ENCODE results near the gene CKAP4.
A peak's percentile ranks its signal among the peaks of the same experiment; 100 is the strongest.
"Not testable (repeated sequence)": the region's sequence is repeated elsewhere in the genome, so short reads cannot be mapped to it uniquely, and the experiment has no call there.

Gene CKAP4

GRCh38 chr12:106247674-106248311, at the start of gene CKAP4:
Gene CKAP4, minus strand, starts transcription at chr12:106248020. Its CDS starts 169 bp downstream, at chr12:106247851.
- DNase-seq, result peak; percentile 47

- DNase-seq, result no peak
Observed at GRCh38 chr12:106297075-106297474, 49.3 kb upstream of the CKAP4 start.

- DNase-seq, result no peak
Observed at GRCh38 chr12:106296179-106296877, 48.5 kb upstream of the CKAP4 start.

- DNase-seq, result no peak
Observed at GRCh38 chr12:106292339-106292738, 44.5 kb upstream of the CKAP4 start.

GRCh38 chr12:106291342-106291741, 43.5 kb upstream of the CKAP4 start:
- no peak for DNase-seq

- no peak for DNase-seq
Observed at GRCh38 chr12:106290666-106291065, 42.8 kb upstream of the CKAP4 start.

GRCh38 chr12:106289196-106289681, 41.4 kb upstream of the CKAP4 start:
- no peak for DNase-seq

- no peak for DNase-seq
Observed at GRCh38 chr12:106288494-106289195, 40.8 kb upstream of the CKAP4 start.

GRCh38 chr12:106288101-106288493, 40.3 kb upstream of the CKAP4 start:
- no peak for DNase-seq

GRCh38 chr12:106287364-106287763, 39.5 kb upstream of the CKAP4 start:
- no peak for DNase-seq

- not testable (repeated sequence) for DNase-seq
Observed at GRCh38 chr12:106286576-106287162, 38.8 kb upstream of the CKAP4 start.

GRCh38 chr12:106285982-106286381, 38.2 kb upstream of the CKAP4 start:
- no peak for DNase-seq

GRCh38 chr12:106284358-106285105, 36.7 kb upstream of the CKAP4 start:
- no peak for DNase-seq

- DNase-seq, result peak; percentile 12
Observed at GRCh38 chr12:106282457-106283097, 34.8 kb upstream of the CKAP4 start.

- no peak for DNase-seq
Observed at GRCh38 chr12:106281804-106282203, 34.0 kb upstream of the CKAP4 start.

GRCh38 chr12:106281056-106281782, 33.4 kb upstream of the CKAP4 start:
- no peak for DNase-seq

- no peak for DNase-seq
Observed at GRCh38 chr12:106280106-106280505, 32.3 kb upstream of the CKAP4 start.

- no peak for DNase-seq
Observed at GRCh38 chr12:106276032-106276740, 28.4 kb upstream of the CKAP4 start.

GRCh38 chr12:106275458-106275857, 27.6 kb upstream of the CKAP4 start:
- no peak for DNase-seq

- no peak for DNase-seq
Observed at GRCh38 chr12:106274575-106275121, 26.8 kb upstream of the CKAP4 start.

Data from activated effector memory CD4-positive, alpha-beta T cell treated with Interleukin-2 at 50 U/mL for 16 hours (primary cell).